ENCODE data around the gene TRAF1.

- TF ChIP-seq CTCF (IDR thresholded peaks at IDR 0.05) (no peak), POLR2A (IDR thresholded peaks at IDR 0.05) (no peak)
These were observed 49.8 kb downstream of the TRAF1 start, which contains the start of gene PHF19 for GRCh38 chr9:120876842-120877240.
